NCI-H187 (cell line): ENCODE measurements around the gene PGAM5.
A peak's percentile ranks its signal among the peaks of the same experiment; 100 is the strongest.

ENCODE experiments used
- DNase-seq, 2 experiments: peaks; one replicate each; lab custom pipeline; 2025; lab: John Stamatoyannopoulos, UW

Gene PGAM5

GRCh38 chr12:132710405-132711079, at the start of gene PGAM5:
TSS of gene PGAM5 (plus strand) at chr12:132710842. CDS start at chr12:132710877, 35 bp downstream.
- peak; percentile 68 to 92 for DNase-seq

GRCh38 chr12:132660996-132661395, 49.6 kb upstream of the PGAM5 start:
- no peak for DNase-seq

- DNase-seq, result no peak
These were observed 48.7 kb upstream of the PGAM5 start for GRCh38 chr12:132661972-132662371.

GRCh38 chr12:132662901-132663755, 47.5 kb upstream of the PGAM5 start:
- DNase-seq, result no peak

- no peak for DNase-seq
These were observed 46.2 kb upstream of the PGAM5 start for GRCh38 chr12:132664206-132665148.

GRCh38 chr12:132665149-132665491, 45.5 kb upstream of the PGAM5 start:
- DNase-seq, result no peak

GRCh38 chr12:132665794-132666193, 44.8 kb upstream of the PGAM5 start:
- DNase-seq, result no peak

- DNase-seq, result no peak
These were observed 42.2 kb upstream of the PGAM5 start for GRCh38 chr12:132668191-132669088.

GRCh38 chr12:132669166-132669879, 41.3 kb upstream of the PGAM5 start:
- DNase-seq, result no peak

GRCh38 chr12:132672116-132672515, 38.5 kb upstream of the PGAM5 start:
- DNase-seq, result no peak

GRCh38 chr12:132672678-132673077, 38.0 kb upstream of the PGAM5 start:
- DNase-seq, result no peak

- DNase-seq, result no peak
These were observed 37.1 kb upstream of the PGAM5 start for GRCh38 chr12:132673288-132674179.

GRCh38 chr12:132674561-132674960, 36.1 kb upstream of the PGAM5 start:
- DNase-seq, result no peak

- no peak for DNase-seq
These were observed 34.7 kb upstream of the PGAM5 start for GRCh38 chr12:132675757-132676432.

- DNase-seq, result no peak
These were observed 33.1 kb upstream of the PGAM5 start for GRCh38 chr12:132677492-132677891.

- DNase-seq, result no peak
These were observed 25.2 kb upstream of the PGAM5 start for GRCh38 chr12:132685400-132685799.

GRCh38 chr12:132686825-132687210, 23.8 kb upstream of the PGAM5 start:
- DNase-seq, result no peak

- DNase-seq, result peak; percentile 93 to 98
These were observed 23.2 kb upstream of the PGAM5 start, which contains the start of the genes POLE and PXMP2 for GRCh38 chr12:132687211-132688164. TSS of gene POLE (minus strand) at chr12:132687342. CDS start at chr12:132687315, 27 bp downstream. TSS of gene PXMP2 (plus strand) at chr12:132687587. CDS start at chr12:132687671, 84 bp downstream.
